GM21526 (cell line): ENCODE data around the gene SLC12A3.

Source experiments
- ATAC-seq: cut with Tn5 transposase; IDR thresholded peaks from one replicate; pipeline ENCODE4 v1.9.1; 2021; ENCODE audit warnings: moderate library complexity; ENCODE audit not compliant: unreplicated experiment, low FRiP score

SLC12A3 gene

DNA sequence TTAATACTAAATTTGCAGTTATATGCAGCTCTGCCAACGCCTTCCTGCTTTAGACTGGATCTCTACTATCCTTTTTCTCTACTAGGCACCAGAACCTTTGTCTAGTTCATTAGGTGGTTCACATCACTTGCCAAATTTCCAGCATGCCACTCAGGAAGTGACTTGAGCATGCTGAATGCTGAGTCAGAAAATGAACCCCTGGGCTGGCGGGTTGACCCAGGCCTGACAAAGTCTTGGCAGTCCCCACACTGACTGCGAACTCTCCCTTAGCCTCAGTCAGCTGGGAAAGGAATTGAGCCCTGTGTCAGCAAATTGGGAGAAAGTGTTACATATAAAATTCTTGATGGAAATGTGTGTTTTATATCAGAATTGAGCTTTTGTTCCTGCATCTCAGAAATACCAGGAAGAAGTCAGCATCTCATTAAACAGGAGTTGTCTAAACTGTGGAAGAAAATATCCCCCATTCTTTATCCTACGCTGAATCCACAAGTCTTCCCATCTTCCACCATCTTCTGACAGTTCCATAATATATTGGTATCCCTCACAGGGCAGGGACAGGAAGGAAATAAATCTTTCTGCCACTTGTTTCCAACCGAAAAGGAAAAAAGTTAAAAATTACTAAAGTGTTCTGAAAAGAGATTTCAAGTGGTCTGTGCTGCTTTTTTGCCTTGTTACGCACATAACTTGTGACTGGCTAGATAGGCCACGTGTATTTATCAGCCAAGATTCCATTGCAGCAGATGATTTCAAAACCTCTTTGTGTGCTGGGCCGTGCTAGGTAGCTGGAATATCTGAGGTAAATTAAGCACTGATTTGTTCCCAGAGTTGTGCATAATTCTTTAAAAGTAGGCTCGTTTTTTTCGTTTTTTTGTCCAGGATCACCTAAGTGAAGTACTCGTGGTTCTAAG lies 16.7 kb upstream of the SLC12A3 start:
- no peak for ATAC-seq

DNA sequence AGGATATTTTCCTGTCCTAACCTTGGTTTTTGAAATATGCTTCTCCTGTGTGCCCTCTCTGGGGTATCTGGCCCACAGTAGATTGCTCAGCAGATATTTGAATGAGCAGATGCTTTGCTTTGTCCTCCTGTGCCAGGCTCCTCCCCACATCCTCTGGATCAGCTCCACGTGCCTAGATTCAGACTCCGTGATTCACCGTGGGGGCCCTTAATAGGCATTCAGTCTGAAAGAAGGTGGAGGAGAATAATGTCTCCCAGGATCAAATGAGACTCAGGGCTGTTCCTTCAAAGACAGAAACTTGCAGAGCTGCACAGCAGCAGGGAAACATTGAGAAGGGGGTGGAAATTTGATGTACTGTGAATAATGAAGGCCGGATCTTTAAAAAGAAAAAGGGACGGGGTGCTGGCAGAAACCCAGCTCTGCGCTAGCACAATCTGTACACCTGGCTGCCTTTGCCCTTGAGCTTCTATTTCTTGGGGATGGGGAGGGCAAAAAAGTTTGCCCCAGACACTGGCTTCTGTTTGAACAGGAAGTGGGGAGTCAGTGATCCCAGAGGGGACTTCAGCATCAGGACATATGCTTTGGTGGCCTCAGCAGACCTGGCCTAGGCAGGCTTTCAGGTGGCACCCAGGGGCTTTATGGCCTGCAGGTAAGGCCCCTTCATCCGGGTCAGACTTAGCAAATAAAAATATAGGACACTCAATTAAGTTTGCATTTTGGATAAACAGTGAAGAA lies 15.9 kb upstream of the SLC12A3 start:
- no peak for ATAC-seq

DNA sequence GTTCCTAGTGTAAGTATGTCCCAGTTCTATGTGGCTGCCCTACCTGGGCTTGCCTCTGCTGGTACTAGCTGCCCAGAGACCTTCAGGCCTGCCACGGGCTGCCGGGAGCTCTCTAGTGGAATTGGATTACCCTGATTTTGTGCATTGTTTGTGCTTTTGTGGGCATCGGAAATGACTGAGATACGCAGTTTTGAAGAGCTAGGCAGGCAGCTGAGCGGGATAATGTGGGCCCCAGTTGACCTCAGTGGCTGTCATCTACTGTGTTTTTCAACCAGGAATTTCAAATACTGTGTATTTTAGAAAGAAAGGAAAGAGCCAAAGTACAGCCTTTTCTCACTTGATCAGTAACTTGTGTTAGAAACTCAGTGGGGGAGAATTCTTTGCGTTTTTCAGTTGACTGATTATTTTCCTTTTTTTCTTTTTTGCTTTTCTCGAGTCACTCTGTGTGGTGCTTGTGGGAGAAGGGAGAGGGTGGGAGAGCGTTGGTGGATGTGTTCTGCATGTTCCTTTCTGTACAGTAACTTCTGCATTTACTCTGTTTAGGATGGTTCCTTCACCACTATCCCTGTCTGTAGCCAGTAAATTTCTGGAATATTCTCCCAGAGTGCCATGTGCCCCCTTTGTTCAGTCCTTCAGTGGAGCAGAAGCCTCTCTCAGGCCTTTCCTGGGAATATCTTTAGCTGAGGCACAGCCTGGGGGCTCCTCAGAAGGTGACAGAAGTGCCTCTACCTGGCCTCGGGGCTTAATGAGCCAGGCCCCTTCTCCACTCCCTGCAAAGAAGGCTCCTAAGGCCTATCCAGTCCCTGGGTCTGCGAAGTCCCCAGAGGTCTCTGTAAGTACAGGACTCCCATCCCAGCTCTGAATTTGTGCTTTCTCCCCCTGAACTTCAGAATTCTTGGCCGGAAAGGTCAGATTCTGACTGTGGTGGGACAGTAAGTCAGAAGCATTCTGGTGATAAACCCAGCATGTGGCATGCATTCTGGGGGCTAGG lies 15.0 kb upstream of the SLC12A3 start:
- no peak for ATAC-seq

DNA sequence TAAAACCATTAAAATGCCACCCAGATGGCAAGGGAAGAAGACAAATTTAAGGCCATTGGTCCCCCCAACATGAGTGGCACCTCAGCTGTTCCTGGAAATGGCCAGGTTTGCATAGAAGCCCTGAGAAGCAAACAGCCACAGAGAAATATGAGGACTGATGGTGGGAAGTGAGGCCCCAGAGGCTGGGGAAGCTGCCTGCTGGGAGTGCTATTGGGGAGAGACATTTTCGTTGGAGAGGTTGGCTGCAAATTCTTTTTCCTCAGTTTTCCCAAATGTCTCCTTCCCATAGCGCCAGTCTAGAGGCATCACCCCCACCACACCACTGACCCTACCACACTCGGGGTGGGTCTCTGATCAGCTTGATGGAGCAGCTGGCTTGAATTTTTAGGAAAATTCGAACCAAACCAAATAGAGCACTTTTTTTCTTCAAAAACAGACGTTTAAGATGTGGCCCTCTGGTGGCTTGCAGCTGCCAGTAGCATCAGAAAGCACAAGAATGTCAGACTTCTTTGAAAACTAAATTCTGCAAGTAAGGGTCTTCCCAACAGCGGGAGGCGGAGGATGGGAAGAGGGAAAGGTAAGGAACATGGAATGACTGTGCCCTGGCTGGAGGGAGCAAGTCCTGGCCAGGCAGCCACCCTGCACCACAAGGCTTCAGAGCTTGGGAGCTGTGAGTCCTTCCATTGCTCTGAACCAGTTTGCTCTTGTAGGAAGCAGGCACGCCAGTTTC lies 13.2 kb upstream of the SLC12A3 start:
- no peak for ATAC-seq

DNA sequence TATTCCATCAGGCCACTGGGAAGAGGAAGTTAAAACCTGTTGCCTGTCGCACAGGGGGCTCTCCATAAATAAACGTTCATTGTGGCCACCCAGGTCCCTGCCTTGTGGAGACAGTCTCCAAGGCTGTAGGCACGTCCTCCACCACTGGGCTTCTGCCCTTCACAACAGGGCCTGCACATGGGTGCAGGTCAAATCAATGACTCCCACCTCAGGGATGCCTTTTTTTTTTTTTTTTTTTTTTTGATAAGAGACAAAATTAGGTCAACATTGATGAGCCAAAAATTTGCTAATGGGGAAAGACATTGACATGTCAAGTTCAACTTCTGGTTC lies 12.6 kb upstream of the SLC12A3 start:
- ATAC-seq = no peak

DNA sequence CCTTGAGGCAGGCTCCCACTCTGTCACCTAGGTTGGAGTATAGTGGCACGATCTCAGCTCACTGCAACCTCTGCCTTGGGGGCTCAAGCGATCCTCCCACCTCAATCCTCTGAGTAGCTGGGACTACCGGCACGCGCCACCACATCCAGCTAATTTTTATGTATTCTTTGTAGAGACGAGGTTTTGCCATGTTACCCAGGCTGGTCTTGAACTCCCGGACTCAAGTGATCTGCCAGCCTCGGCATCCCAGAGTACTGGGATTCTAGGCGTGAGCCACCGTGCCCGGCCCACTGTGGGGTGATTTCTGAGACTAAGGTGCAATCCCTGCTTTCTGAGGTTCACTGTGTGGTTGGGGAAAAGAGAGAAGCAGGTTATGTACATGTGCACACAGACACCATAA lies 12.0 kb upstream of the SLC12A3 start:
- ATAC-seq = no peak

DNA sequence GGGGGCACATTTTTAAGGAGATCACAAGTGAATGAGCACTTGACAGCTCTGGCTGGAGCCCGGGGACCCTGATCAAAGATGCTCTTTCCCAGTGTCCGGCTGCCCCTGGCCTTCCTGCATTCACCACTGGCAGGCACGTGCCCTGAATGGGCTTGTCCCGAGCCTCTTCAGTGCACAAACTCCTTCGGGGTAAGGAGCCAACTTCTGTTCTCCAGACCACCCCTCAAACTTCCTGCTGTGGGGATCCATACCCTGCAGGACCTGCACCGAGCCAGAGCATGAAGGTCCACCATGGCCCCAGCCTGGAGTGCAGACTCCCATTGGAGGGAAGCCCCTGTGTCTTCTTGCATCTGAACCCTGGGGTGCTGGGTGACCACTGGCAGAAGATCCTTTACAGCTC lies 9.8 kb upstream of the SLC12A3 start:
- no peak for ATAC-seq

DNA sequence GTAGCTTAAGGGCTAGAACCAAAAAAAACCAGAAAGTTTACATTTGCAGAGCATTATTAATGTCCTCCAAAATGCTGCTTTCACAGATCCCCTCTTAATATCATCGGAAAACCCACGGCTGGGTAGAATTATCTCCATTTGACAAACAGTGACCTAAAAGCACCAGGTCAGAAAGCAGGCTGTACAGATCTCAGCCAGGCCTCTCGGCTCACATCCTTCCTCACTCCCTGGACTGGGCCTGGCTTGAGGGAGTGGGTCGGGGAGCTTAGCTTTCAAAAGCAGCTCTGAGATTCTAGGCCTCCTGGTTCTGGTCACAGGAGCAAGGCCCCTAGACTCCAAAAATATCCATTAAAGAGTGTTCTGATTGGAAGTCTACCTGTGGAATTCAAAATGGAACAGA lies 9.1 kb upstream of the SLC12A3 start:
- no peak for ATAC-seq

DNA sequence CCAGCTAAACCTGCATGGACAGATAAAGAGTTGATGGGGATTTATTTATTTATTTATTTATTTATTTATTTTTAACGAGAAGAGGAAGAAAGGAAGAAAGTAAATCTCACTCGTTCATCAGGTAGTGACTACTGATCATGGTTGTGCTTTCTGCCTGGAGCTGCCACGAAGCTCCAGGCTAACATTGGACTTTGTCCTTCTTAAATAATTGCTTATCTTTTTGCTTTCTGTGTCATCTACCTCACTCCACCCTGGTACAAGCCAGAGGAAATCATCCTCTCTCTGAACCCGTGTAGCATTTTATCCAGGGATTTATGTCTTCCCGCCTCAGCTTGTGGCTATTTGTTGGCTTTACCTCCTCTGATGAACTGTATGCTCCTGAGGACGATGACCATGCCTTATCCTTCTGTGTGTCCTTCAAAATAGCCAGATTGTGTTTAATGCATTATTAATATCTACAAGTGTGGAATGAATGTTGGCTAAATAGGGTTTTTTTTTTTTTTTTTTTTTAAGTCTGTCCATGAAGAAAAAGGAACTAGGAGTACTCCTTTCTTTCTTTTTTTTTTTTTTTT lies 8.0 kb upstream of the SLC12A3 start:
- ATAC-seq = no peak

DNA sequence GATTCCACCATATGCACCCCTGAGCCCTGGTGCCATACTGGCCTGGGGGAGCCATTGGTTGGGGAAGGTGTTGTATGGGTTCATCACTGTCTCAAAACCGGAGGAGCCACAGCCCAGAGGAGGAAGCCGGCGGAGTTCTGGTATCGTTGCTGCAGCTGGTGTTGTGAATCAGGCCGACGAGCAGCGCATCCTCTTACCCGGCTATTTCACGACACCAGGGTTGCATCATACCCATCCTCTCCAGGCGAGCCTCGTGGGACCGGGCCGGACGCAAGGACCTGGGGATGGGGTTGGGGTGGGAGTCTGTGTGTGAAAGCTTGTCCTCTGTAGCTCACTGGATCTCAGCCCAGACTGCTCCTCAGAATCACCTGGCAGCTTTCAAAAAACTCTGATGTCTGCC lies 6.6 kb upstream of the SLC12A3 start:
- no peak for ATAC-seq

DNA sequence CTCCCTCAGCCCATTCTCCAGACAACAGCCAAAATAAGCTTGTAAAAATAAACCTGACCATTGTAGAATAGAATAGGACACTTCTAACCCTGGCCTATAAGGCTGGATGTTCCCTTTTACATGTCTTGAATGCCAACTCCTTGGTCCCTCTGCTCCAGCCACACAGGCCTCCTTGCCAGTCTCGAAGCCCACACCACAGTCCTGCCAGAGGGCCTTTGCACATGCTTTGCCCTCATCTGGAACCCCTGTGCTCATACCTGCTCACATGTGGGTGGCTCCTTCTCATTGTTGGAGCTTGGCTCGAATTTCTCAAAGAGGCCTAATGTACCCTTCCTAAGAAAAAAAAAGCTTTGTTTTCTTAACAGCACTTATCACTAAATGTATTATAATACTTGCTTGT lies 5.4 kb upstream of the SLC12A3 start:
- ATAC-seq = no peak

DNA sequence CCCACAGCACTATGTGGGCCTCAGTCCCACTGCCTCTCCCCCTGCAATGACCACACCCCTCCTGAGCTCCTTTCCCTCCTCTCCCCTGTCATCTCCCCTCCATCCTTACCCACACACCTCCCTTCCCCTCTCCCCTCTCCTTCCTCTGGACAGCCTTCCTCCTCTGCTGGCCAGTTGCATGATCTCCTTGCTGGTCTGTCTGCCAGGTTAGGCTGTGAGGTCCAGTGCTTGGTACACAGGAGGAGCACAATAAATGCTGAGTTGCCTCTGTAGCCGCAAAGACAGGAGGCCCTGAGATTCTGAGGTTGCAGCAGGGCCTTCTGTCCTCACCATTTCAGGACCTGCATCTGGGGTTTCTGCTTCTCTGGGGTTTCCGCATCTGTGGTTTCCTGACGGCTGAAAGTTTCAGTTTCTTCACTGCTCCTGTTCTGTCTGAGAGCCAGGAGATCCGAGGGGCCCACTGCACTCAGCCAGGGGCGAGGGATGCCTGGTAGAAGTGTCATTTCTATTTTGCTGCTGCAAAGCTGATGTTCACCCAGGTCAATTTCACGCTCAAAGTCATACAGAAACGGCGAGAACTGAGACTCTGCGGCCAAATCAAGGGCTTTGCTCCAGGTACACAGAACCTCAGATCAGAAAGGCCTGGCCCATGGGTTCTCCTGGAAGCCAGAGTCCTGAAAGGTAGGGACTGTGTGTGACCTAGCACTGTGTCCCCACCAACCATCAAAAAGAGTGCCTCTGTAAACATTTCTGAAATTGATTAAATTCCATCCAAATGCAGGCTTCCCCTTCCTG lies 4.6 kb upstream of the SLC12A3 start:
- ATAC-seq = no peak

DNA sequence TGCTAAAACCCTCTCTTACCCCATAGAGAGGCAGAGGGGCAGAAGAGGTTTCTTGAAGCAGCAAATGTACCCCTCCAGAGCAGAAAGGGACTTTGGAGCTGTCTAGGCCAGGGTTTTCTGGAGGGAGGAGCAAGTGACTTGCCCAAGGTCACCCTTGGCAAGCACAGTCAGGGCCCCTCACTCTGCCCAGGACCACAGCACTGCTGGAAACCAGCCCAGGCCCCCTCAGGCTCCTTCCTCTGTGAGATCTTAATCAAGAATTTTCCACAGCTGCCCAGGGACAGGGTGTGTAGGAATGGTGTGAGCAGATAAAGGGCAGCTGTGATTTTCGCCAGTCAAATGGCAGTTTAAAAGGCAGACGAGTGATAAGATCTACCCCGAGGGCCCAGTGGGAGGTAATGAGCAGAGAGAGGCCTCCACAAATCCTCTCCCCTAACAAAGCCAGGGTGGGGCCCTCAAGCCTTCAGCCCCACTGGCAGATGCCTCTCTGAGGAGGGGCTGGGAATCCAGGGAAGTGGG lies 3.9 kb upstream of the SLC12A3 start:
- ATAC-seq = no peak

DNA sequence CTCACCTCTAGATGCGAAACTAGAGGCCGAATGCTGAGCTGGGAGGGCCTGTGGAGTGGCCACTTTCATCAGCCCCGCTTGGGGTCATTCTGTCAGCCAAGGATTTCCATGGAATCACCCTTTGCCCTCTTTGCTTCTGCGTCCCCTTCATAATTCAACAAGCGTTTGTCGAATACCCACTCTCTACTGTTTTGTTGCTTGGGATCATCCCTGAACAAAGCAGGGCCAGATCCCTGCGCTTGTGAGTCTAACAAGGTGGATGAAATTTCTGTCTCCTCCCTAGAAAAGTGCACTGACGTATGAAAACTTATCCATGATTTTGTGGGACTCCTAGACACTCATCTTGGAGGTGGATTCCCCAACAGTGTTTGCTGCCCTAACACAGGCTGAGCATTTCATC lies 3.3 kb upstream of the SLC12A3 start:
- no peak for ATAC-seq

DNA sequence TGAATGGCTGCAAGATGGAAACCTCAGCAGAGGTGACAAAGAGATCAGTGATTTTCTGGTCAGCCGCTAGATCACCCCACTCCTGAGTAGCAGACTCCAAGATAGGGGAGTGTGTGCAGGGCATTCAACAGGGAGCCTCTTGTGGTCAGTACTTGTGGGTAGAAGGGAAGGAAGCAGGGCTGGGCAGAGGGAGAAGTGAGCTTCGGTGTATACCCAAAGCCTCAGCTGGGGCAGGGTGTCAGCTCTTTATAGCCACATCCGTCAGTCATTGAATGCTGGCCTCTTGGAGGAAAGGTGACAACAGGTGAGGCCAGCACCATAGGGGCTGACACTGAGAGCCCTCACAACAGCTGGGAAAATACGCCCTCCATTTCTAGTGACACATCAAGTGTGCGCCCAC lies 2.2 kb upstream of the SLC12A3 start:
- ATAC-seq = no peak

DNA sequence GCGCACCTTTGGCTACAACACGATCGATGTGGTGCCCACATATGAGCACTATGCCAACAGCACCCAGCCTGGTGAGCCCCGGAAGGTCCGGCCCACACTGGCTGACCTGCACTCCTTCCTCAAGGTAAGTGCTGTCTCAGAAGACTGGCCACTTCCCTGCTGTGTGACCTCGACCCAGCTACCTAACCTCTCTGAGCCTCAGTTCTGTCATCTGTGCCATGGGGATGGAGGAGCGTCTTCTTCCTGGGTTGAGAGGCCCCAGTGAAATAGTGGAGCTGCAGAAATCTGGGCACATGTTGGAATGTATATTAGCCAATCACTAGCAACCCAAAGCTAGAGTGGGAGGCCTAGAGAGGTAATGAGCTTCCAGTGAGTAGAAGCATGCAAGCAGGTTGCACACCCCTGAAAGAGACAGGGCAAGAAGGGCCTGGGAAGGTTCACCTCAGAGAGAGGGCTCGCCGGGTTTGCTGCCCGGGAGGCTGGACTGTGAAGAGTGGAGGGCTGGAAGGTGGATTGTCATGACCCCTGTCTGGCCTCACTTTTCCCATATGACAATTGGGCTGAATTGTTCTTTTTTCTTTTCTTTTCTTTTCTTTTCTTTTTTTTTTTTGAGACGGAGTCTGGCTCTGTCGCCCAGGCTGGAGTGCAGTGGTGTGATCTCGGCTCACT lies 521 bp downstream of the SLC12A3 start:
- no peak for ATAC-seq

DNA sequence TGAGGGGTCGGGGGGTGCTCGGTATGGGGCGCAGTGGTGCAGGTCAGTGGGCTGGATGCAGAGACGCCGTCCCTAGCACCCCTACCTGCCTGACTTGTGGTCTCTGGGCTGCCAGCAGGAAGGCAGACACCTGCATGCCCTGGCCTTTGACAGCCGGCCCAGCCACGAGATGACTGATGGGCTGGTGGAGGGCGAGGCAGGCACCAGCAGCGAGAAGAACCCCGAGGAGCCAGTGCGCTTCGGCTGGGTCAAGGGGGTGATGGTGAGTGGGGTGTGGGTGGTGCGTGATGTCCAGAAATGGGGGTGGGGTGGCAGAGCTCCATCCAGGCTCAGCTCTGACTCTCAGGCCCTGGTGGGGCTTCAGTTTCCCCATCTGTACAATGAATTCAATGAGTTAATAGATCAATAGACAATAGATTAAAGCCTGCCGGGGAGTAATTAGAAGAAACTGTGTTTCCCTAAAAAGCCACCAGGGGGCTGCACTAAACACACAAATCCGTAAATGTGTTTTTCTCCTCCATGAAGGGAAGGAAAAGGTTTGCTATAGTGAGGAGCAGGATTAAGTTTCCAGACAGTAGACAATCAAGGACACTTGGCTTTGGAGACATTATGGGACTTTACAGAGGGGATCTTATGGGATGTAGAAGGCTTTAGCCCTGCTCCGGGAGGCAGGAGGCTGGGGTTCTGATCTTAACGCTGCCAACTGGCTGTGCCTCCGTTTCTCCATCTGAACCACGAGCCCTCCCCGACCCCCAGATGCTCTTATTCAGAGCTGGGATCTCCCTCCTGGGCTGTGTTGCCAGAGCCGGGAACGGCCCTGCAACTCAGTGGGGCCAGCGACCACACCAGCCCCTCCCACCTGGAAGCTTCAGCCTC lies 2.2 kb downstream of the SLC12A3 start:
- ATAC-seq = no peak
